Measurements from ENCODE around the gene ITGB2. TPM values are rescaled to one million over a fixed set of nuclear protein-coding genes. Genes with fewer than 3 reads are reported as not detected.

The ITGB2 gene
- total RNA-seq, 1 experiment from 2014 or later, result 1.5 TPM

DNA sequence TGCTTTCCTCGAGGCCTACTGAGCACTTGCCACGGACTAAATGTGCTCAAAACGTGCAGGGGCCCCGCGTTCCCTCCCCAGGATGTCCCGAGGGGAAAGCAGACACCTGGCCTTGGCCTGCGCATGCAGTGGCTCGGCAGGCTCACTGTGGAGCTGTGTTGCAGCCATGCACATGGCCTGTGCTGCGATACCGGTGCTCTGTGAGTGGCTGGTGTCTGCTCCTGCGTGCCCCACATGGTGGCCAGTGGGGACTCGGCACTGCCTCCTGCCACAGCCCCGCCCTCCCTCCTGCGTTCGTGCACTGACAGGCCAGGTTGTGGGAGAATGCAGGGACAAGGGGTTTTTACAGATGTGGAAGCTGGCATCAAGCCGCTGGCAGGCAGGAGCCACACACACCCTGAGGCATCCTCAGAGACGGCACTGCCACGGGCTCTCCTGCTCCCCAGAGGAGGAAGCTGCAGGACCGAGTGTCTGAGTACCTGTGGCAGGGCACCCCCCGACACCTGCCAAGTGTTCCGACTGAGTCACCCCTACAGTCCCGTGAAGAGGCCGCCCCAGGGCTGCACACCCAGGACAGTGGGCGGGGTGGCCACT, 30.3 kb downstream of the ITGB2 start:
- intact Hi-C loops (cut with micrococcal nuclease), result loop anchor here (5.0 kb wide), 1 partner anchor 37 kb away; no protein-coding TSS in a partner anchor
- Histone ChIP-seq H3K36me3 (ENCODE audit: control insufficient read depth in 1 of 2, insufficient read depth in 2 of 2, low read length in 2 of 2) (no peaks in the 10 kb centered on the region), H4K20me1 (ENCODE audit: insufficient read depth) (no peaks in the 10 kb centered on the region), H3K79me2 (ENCODE audit: insufficient read depth, low read length) (no peaks in the 10 kb centered on the region), H2AFZ (ENCODE audit: low read depth, low read length, poor library complexity, severe bottlenecking) (no peak overlapping the region), H3K27ac (ENCODE audit: low read depth, low read length) (no peak overlapping the region), H3K4me1 (ENCODE audit: control insufficient read depth in 1 of 2, insufficient read depth in 2 of 2, low read length in 2 of 2) (no peaks in the 10 kb centered on the region), H3K9ac (ENCODE audit: low read length) (no peak overlapping the region), H3K27me3 (ENCODE audit: insufficient read depth, low read length) (no peaks in the 10 kb centered on the region), H3K4me3 (replicated peaks in 1 of 2; ENCODE audit: low read depth in 1 of 2, low read length in 2 of 2) (no peak overlapping the region), H3K4me2 (ENCODE audit: low read length) (no peak overlapping the region), H3K9me3 (ENCODE audit: control insufficient read depth in 1 of 2, insufficient read depth in 1 of 2, low read depth in 1 of 2, low read length in 2 of 2) (no peaks in the 10 kb centered on the region), H3K9me2 (ENCODE audit: insufficient read depth) (no peaks in the 10 kb centered on the region)
- ATAC-seq, result no peak
- no TSS peak for BruUV-seq (replicated peaks)
- no peak for DNase-seq (ENCODE audit: low read depth, low spot score)
- TF ChIP-seq, protein P1, sequence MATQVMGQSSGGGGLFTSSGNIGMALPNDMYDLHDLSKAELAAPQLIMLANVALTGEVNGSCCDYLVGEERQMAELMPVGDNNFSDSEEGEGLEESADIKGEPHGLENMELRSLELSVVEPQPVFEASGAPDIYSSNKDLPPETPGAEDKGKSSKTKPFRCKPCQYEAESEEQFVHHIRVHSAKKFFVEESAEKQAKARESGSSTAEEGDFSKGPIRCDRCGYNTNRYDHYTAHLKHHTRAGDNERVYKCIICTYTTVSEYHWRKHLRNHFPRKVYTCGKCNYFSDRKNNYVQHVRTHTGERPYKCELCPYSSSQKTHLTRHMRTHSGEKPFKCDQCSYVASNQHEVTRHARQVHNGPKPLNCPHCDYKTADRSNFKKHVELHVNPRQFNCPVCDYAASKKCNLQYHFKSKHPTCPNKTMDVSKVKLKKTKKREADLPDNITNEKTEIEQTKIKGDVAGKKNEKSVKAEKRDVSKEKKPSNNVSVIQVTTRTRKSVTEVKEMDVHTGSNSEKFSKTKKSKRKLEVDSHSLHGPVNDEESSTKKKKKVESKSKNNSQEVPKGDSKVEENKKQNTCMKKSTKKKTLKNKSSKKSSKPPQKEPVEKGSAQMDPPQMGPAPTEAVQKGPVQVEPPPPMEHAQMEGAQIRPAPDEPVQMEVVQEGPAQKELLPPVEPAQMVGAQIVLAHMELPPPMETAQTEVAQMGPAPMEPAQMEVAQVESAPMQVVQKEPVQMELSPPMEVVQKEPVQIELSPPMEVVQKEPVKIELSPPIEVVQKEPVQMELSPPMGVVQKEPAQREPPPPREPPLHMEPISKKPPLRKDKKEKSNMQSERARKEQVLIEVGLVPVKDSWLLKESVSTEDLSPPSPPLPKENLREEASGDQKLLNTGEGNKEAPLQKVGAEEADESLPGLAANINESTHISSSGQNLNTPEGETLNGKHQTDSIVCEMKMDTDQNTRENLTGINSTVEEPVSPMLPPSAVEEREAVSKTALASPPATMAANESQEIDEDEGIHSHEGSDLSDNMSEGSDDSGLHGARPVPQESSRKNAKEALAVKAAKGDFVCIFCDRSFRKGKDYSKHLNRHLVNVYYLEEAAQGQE (IDR thresholded peaks at IDR 0.05; ENCODE audit: low read depth), result no peak
- TF ChIP-seq, protein P2, sequence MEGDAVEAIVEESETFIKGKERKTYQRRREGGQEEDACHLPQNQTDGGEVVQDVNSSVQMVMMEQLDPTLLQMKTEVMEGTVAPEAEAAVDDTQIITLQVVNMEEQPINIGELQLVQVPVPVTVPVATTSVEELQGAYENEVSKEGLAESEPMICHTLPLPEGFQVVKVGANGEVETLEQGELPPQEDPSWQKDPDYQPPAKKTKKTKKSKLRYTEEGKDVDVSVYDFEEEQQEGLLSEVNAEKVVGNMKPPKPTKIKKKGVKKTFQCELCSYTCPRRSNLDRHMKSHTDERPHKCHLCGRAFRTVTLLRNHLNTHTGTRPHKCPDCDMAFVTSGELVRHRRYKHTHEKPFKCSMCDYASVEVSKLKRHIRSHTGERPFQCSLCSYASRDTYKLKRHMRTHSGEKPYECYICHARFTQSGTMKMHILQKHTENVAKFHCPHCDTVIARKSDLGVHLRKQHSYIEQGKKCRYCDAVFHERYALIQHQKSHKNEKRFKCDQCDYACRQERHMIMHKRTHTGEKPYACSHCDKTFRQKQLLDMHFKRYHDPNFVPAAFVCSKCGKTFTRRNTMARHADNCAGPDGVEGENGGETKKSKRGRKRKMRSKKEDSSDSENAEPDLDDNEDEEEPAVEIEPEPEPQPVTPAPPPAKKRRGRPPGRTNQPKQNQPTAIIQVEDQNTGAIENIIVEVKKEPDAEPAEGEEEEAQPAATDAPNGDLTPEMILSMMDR (IDR thresholded peaks at IDR 0.05 in 2 of 3, conservative IDR thresholded peaks at IDR 0.05 in 1 of 3; ENCODE audit: borderline replicate concordance in 1 of 3, insufficient read depth in 1 of 3, low read depth in 2 of 3, low read length in 2 of 3), result no peak
- no peak for TF ChIP-seq YY1 (IDR thresholded peaks at IDR 0.05; ENCODE audit: extremely low read depth, insufficient replicate concordance, low read depth, low read length)
- TF ChIP-seq JUND (IDR thresholded peaks at IDR 0.05), result no peak
- no peak for TF ChIP-seq EZH2phosphoT487 (IDR thresholded peaks at IDR 0.05; ENCODE audit: borderline replicate concordance)
- TF ChIP-seq POLR2AphosphoS5 (IDR thresholded peaks at IDR 0.05; ENCODE audit: low read depth, low read length), result no peak
- TF ChIP-seq CEBPB (IDR thresholded peaks at IDR 0.05; ENCODE audit: low read depth), result no peak
- no peak for TF ChIP-seq TCF7L2 (IDR thresholded peaks at IDR 0.05; ENCODE audit: borderline replicate concordance, extremely low read depth, insufficient read depth, insufficient read length)
- TF ChIP-seq ZFX (IDR thresholded peaks at IDR 0.05), result no peak
- TF ChIP-seq FOSL1 (IDR thresholded peaks at IDR 0.05; ENCODE audit: low read depth), result no peak
- TF ChIP-seq SRF (IDR thresholded peaks at IDR 0.05; ENCODE audit: low read depth), result no peak
- no peak for TF ChIP-seq CBX3 (IDR thresholded peaks at IDR 0.05; ENCODE audit: low read depth)
- TF ChIP-seq SP1 (IDR thresholded peaks at IDR 0.05; ENCODE audit: low read depth), result no peak
- TF ChIP-seq SIN3A (IDR thresholded peaks at IDR 0.05; ENCODE audit: low read depth), result no peak
- TF ChIP-seq EZH2 (IDR thresholded peaks at IDR 0.05), result no peak
- no peak for TF ChIP-seq RAD21 (IDR thresholded peaks at IDR 0.05; ENCODE audit: low read depth)
- POLR2A ChIA-PET, result no interaction called here
- CTCF ChIA-PET, result no interaction called here
- RAD21 ChIA-PET (ENCODE audit: low non-redundant PET in 1 of 2, low total read pairs in 2 of 2, uncharacterized antibody in 2 of 2, unreplicated experiment in 2 of 2), result no interaction called here
